Measurements from ENCODE around the gene FCER2.

The FCER2 gene

DNA sequence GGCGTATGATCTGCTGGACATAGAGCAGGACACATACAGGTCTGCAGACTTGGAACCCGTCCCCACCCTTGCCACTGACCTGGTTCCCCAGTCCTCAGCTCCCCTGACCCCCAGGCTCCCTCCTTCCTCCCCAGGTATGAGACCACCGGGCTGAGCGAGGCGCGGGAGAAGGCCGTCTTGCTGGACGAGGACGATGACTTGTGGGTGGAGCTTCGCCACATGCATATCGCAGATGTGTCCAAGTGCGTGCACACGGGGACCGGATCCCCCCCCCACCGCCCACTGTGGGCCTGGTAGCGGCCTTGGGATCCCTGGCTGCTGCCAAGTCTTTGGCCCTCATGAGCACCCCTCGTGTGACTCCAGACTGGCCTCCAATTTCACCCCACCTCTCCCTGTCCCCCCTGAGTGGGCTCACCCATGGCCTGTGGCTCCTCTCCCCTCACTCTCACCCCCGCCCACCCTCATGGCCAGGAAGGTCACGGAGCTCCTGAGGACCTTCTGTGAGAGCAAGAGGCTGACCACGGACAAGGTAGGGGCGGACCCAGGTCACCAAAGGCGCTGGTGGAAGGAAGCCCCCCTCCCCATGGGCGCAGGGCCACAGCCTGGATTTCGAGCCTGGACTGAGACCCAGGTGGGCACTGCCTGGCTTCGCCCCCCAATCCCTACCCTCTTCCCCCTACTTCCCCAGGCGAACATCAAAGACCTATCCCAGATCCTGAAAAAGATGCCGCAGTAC is 59.5 kb downstream of the FCER2 start:
- Histone ChIP-seq H4K20me1 (ENCODE audit: low read depth, low read length) (no peaks in the 10 kb centered on the region), H3K27me3 (ENCODE audit: low read length) (no peaks in the 10 kb centered on the region), H3K79me2 (ENCODE audit: insufficient read depth, low read length) (0 out of 2 replicates have a peak, but pooled peaks cover 3% of the 10 kb centered on the region), H3K4me3 (ENCODE audit: insufficient read depth, low read length, poor library complexity, severe bottlenecking) (no peak overlapping the region), H2AFZ (ENCODE audit: low read depth, low read length, severe bottlenecking) (no peak overlapping the region), H3K36me3 (ENCODE audit: low read length) (no peaks in the 10 kb centered on the region), H3F3A (ENCODE audit: insufficient read depth) (no peaks in the 10 kb centered on the region), H3K9ac (ENCODE audit: low read length) (no peak overlapping the region), H3K27ac (ENCODE audit: low read depth, low read length) (no peak overlapping the region), H3K9me2 (replicated peaks; ENCODE audit: insufficient read depth, low read length) (no peaks in the 10 kb centered on the region), H3K9me3 (ENCODE audit: insufficient read depth, low read length) (no peaks in the 10 kb centered on the region), H3K4me2 (ENCODE audit: low read depth, low read length, poor library complexity, severe bottlenecking) (no peak overlapping the region)
- TF ChIP-seq EZH2phosphoT487 (conservative IDR thresholded peaks at IDR 0.05; ENCODE audit: low read length) = no peak
- TF ChIP-seq, protein P1, sequence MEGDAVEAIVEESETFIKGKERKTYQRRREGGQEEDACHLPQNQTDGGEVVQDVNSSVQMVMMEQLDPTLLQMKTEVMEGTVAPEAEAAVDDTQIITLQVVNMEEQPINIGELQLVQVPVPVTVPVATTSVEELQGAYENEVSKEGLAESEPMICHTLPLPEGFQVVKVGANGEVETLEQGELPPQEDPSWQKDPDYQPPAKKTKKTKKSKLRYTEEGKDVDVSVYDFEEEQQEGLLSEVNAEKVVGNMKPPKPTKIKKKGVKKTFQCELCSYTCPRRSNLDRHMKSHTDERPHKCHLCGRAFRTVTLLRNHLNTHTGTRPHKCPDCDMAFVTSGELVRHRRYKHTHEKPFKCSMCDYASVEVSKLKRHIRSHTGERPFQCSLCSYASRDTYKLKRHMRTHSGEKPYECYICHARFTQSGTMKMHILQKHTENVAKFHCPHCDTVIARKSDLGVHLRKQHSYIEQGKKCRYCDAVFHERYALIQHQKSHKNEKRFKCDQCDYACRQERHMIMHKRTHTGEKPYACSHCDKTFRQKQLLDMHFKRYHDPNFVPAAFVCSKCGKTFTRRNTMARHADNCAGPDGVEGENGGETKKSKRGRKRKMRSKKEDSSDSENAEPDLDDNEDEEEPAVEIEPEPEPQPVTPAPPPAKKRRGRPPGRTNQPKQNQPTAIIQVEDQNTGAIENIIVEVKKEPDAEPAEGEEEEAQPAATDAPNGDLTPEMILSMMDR (IDR thresholded peaks at IDR 0.05; ENCODE audit: insufficient read depth, low read length, poor library complexity, severe bottlenecking) = no peak

DNA sequence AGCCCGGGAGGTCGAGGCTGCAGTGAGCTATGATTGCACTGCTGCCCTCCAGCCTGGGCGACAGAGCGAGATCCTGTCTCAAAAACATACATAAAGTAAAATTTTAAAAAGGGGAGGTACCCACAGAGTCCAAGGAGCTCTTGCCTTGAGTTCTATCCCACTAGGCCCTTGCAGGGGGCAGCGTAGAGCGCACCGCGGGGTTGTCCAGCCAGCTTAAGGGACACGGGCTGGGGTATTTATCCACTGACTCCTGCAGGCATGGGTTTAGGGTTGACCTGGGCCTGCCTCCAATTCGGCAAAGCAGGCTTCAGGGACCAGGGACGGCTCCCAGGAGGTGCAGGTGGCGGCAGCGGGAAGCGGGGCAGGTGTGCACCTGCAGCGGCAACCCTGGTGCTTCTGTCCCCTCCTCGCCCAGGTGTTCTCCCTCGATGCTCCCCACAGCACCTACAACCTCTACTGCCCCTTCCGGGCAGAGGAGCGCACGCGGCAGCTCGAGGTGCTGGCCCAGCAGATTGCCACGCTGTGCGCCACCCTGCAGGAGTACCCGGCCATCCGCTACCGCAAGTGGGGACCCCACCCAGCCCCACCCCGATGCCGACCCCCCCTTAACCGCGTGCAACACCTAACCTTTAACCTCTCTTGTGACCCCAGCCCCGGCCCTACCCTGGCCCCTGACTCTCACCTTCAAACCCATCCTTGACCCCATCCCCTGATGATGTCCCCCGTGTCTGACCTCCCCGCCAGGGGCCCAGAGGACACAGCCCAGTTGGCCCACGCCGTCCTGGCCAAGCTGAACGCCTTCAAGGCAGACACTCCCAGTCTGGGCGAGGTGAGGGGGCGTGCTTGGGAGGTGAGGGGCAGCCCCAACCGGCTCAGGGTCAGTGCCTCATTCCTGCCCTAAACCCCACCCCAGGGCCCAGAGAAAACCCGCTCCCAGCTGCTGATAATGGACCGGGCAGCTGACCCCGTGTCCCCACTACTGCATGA is 60.3 kb downstream of the FCER2 start:
- 0 out of 2 replicates have a peak, but pooled peaks cover 7% of the 10 kb centered on the region for H3K79me2 ChIP-seq (ENCODE audit: insufficient read depth, low read length)
- H3F3A ChIP-seq (ENCODE audit: insufficient read depth) = no peaks in the 10 kb centered on the region
- no peak overlapping the region for H3K27ac ChIP-seq (ENCODE audit: low read depth, low read length)
- no peaks in the 10 kb centered on the region for H3K36me3 ChIP-seq (ENCODE audit: low read length)
- no peaks in the 10 kb centered on the region for H3K9me2 ChIP-seq (replicated peaks; ENCODE audit: insufficient read depth, low read length)
- no peaks in the 10 kb centered on the region for H3K27me3 ChIP-seq (ENCODE audit: low read length)
- H3K9ac ChIP-seq (ENCODE audit: low read length) = no peak overlapping the region
- TF ChIP-seq, protein P1 (IDR thresholded peaks at IDR 0.05; ENCODE audit: insufficient read depth, low read length, poor library complexity, severe bottlenecking) = no peak
- no peak for TF ChIP-seq EZH2phosphoT487 (conservative IDR thresholded peaks at IDR 0.05; ENCODE audit: low read length)
- no peak overlapping the region for H3K4me2 ChIP-seq (ENCODE audit: low read depth, low read length, poor library complexity, severe bottlenecking)
- no peak overlapping the region for H2AFZ ChIP-seq (ENCODE audit: low read depth, low read length, severe bottlenecking)
- no peak overlapping the region for H3K4me3 ChIP-seq (ENCODE audit: insufficient read depth, low read length, poor library complexity, severe bottlenecking)
- no peaks in the 10 kb centered on the region for H4K20me1 ChIP-seq (ENCODE audit: low read depth, low read length)
- no peaks in the 10 kb centered on the region for H3K9me3 ChIP-seq (ENCODE audit: insufficient read depth, low read length)

DNA sequence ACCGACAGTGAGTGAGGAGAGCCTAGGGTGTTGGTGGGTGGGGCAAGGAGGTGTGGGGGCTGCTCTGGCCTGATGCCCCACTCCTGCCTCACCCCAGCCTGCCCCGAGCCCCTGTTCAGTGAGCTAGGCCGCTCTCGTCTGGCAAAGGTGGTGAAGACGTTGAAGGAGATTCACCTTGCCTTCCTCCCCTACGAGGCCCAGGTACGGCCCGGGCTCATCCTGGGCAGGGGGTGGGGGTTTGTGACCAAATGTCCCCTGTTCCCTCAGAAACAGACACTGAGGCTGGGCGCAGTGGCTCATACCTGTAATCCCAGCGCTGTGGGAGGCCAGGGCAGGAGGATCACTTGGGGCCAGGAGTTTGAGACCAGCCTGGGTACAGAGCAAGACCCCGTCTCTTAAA is 61.1 kb downstream of the FCER2 start:
- Histone ChIP-seq H3K79me2 (ENCODE audit: insufficient read depth, low read length) (0 out of 2 replicates have a peak, but pooled peaks cover 7% of the 10 kb centered on the region), H3K36me3 (ENCODE audit: low read length) (no peaks in the 10 kb centered on the region), H3K27me3 (ENCODE audit: low read length) (no peaks in the 10 kb centered on the region), H3K9ac (ENCODE audit: low read length) (no peak overlapping the region), H3K27ac (ENCODE audit: low read depth, low read length) (no peak overlapping the region), H2AFZ (ENCODE audit: low read depth, low read length, severe bottlenecking) (no peak overlapping the region), H3K9me3 (ENCODE audit: insufficient read depth, low read length) (no peaks in the 10 kb centered on the region), H3K9me2 (replicated peaks; ENCODE audit: insufficient read depth, low read length) (no peaks in the 10 kb centered on the region), H3F3A (ENCODE audit: insufficient read depth) (no peaks in the 10 kb centered on the region), H3K4me3 (ENCODE audit: insufficient read depth, low read length, poor library complexity, severe bottlenecking) (no peak overlapping the region), H4K20me1 (ENCODE audit: low read depth, low read length) (no peaks in the 10 kb centered on the region), H3K4me2 (ENCODE audit: low read depth, low read length, poor library complexity, severe bottlenecking) (no peak overlapping the region)
- TF ChIP-seq EZH2phosphoT487 (conservative IDR thresholded peaks at IDR 0.05; ENCODE audit: low read length) = no peak
- TF ChIP-seq, protein P1 (IDR thresholded peaks at IDR 0.05; ENCODE audit: insufficient read depth, low read length, poor library complexity, severe bottlenecking) = no peak

Measured in SU-DHL-6 (cell line).